ENCODE measurements around the gene TP73.

Gene TP73

GRCh38 chr1:3673381-3674099 lies 21.2 kb downstream of the TP73 start:
- DNase-seq (ENCODE audit: low read depth): no peak

GRCh38 chr1:3674100-3675094 lies 22.1 kb downstream of the TP73 start:
- peak; percentile 13 for DNase-seq (ENCODE audit: low read depth)

- DNase-seq (ENCODE audit: low read depth): no peak
These were observed 23.1 kb downstream of the TP73 start for GRCh38 chr1:3675436-3675835.

- DNase-seq (ENCODE audit: low read depth): no peak
These were observed 24.5 kb downstream of the TP73 start for GRCh38 chr1:3676581-3677470.

GRCh38 chr1:3677484-3677883 lies 25.2 kb downstream of the TP73 start:
- no peak for DNase-seq (ENCODE audit: low read depth)

GRCh38 chr1:3678361-3679097 lies 26.2 kb downstream of the TP73 start:
- no peak for DNase-seq (ENCODE audit: low read depth)

- no peak for DNase-seq (ENCODE audit: low read depth)
These were observed 26.8 kb downstream of the TP73 start for GRCh38 chr1:3679098-3679555.

- no peak for DNase-seq (ENCODE audit: low read depth)
These were observed 27.6 kb downstream of the TP73 start for GRCh38 chr1:3679799-3680453.

- DNase-seq (ENCODE audit: low read depth): no peak
These were observed 28.3 kb downstream of the TP73 start for GRCh38 chr1:3680488-3681230.

- DNase-seq (ENCODE audit: low read depth): no peak
These were observed 29.0 kb downstream of the TP73 start for GRCh38 chr1:3681231-3681897.

- no peak for DNase-seq (ENCODE audit: low read depth)
These were observed 29.8 kb downstream of the TP73 start for GRCh38 chr1:3681898-3682806.

GRCh38 chr1:3683197-3683596 lies 30.9 kb downstream of the TP73 start:
- DNase-seq (ENCODE audit: low read depth): no peak

- peak; percentile 22 for DNase-seq (ENCODE audit: low read depth)
These were observed 31.7 kb downstream of the TP73 start for GRCh38 chr1:3683992-3684391.

- no peak for DNase-seq (ENCODE audit: low read depth)
These were observed 32.9 kb downstream of the TP73 start for GRCh38 chr1:3685222-3685621.

GRCh38 chr1:3685906-3686305 lies 33.6 kb downstream of the TP73 start:
- DNase-seq (ENCODE audit: low read depth): no peak

- DNase-seq (ENCODE audit: low read depth): no peak
These were observed 35.2 kb downstream of the TP73 start for GRCh38 chr1:3687504-3687903.

- DNase-seq (ENCODE audit: low read depth): peak; percentile 12
These were observed 36.2 kb downstream of the TP73 start for GRCh38 chr1:3688356-3689137.

All from EH (cell line).